Endothelial cell of umbilical vein (primary cell): ENCODE results near the gene MYRFL.

Experiments used
- MAX ChIP-seq: IDR thresholded peaks from 2 replicates; pipeline ENCODE4 v1.6.1; 2011; ENCODE audit not compliant: insufficient read depth, insufficient read length
- TF ChIP-seq, protein P1 (sequence below), 2 donors: IDR thresholded peaks; 1 replicate in 1 of 2; 2 replicates in 1 of 2; pipeline ENCODE4 v1.5.1; 2011; ENCODE audit warnings: low read length in 2 of 2, mild to moderate bottlenecking in 2 of 2, moderate library complexity in 2 of 2, control low read depth in 1 of 2, inconsistent platforms in 1 of 2, low read depth in 1 of 2; ENCODE audit not compliant: insufficient read depth in 1 of 2; ENCODE audit errors: extremely low read depth in 1 of 2

DNA sequence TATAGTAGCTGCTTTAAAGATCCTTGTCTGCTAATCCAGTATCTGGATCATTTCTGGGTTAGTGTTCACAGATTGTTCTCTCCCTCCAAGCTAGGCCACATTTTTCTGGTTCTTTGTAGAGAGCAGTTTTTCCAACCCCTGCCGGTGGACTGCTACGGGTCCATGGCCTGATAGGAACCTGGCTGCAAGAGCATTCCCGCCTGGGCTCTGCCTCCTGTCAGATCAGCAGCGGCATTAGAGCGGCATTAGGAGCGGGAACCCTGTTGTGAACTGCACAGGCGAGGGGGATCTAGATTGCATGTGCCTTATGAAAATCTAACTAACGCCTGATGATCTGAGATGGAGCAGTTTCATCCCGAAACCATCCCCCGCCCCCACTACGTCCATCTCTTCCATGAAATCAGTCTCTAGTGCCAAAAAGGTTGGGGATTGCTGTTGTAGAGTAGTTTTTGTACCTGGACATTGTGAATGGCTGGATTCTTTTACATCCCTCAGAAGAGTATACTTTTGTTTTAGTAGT, 50.4 kb downstream of the MYRFL start:
- TF ChIP-seq, protein P1, sequence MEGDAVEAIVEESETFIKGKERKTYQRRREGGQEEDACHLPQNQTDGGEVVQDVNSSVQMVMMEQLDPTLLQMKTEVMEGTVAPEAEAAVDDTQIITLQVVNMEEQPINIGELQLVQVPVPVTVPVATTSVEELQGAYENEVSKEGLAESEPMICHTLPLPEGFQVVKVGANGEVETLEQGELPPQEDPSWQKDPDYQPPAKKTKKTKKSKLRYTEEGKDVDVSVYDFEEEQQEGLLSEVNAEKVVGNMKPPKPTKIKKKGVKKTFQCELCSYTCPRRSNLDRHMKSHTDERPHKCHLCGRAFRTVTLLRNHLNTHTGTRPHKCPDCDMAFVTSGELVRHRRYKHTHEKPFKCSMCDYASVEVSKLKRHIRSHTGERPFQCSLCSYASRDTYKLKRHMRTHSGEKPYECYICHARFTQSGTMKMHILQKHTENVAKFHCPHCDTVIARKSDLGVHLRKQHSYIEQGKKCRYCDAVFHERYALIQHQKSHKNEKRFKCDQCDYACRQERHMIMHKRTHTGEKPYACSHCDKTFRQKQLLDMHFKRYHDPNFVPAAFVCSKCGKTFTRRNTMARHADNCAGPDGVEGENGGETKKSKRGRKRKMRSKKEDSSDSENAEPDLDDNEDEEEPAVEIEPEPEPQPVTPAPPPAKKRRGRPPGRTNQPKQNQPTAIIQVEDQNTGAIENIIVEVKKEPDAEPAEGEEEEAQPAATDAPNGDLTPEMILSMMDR (IDR thresholded peaks at IDR 0.05; ENCODE audit: extremely low read depth in 1 of 2, insufficient read depth in 1 of 2, low read depth in 1 of 2, low read length in 2 of 2), result no peak
- TF ChIP-seq MAX, result no peak
